Suprapubic skin (tissue), 4 donors: ENCODE measurements around the gene FNDC7. TPM values are rescaled to one million over a fixed set of nuclear protein-coding genes. Genes with fewer than 3 reads are reported as not detected.

Experiments
- DNase-seq, 2 donors: peaks; one replicate each; pipeline ENCODE4 v3.0.0-alpha.2; 2019; ENCODE audit warnings: low spot score in 2 of 2
- H3K27ac ChIP-seq: fragments of 200-600 bp; sonication (generic); one replicate; pipeline ENCODE4 v1.5.1; 2019
- H3K27me3 ChIP-seq: fragments of 200-600 bp; sonication (generic); one replicate; pipeline ENCODE4 v1.5.1; 2019
- H3K36me3 ChIP-seq: fragments of 200-600 bp; sonication (generic); one replicate; pipeline ENCODE4 v1.5.1; 2019
- H3K4me1 ChIP-seq: fragments of 200-600 bp; sonication (generic); one replicate; pipeline ENCODE4 v1.5.1; 2019
- H3K4me3 ChIP-seq: fragments of 200-600 bp; sonication (generic); one replicate; pipeline ENCODE4 v1.5.1; 2019; ENCODE audit warnings: mild to moderate bottlenecking
- H3K9me3 ChIP-seq: fragments of 200-600 bp; sonication (generic); one replicate; pipeline ENCODE4 v1.5.1; 2019
- CTCF ChIP-seq, 2 donors: fragments of 200-600 bp in 1 of 2; fragments of 450-650 bp in 1 of 2; sonication (generic) in 1 of 2; IDR thresholded peaks; one replicate each; pipeline ENCODE4 v1.5.1; 2016 to 2019; ENCODE audit warnings: antibody characterized with exemption in 2 of 2, mild to moderate bottlenecking in 1 of 2, moderate library complexity in 1 of 2
- EP300 ChIP-seq: sonication (generic); formaldehyde crosslinking; IDR thresholded peaks from one replicate; pipeline ENCODE4 v1.6.1; 2017; ENCODE audit warnings: antibody characterized with exemption
- POLR2A ChIP-seq, 2 donors: fragments of 450-650 bp; IDR thresholded peaks; one replicate each; pipeline ENCODE4 v1.6.1; 2017; ENCODE audit warnings: antibody characterized with exemption in 2 of 2, mild to moderate bottlenecking in 2 of 2, moderate library complexity in 2 of 2
- POLR2AphosphoS5 ChIP-seq, 3 donors: sonication (generic); formaldehyde crosslinking; IDR thresholded peaks; one replicate each; pipeline ENCODE4 v1.6.1; 2017; ENCODE audit warnings: antibody characterized with exemption in 3 of 3
- WGBS: methylation state at CpG from one replicate; pipeline ENCODE4 v1.1.5; 2018; 5-methylcytosine and 5-hydroxymethylcytosine counted together
- total RNA-seq, 4 donors: library from RNA; depleted of rRNA; stranded (reverse); fragments of >200 nt; gene quantifications; one replicate each; pipeline ENCODE4 v1.1.0, GENCODE V29; 2016

The FNDC7 gene
- total RNA-seq, 4 donors from 2014 or later, result 0.24 TPM; not detected in 3

GRCh38 chr1:108791790-108792189 is 79.1 kb downstream of the FNDC7 start:
- H3K36me3 ChIP-seq, result peaks cover 79% of the 10 kb centered on the region
- 86% methylated on average over 1 of the region's 1 CpG for WGBS

More at GRCh38 chr1:108791790-108792189, 79.1 kb downstream of the FNDC7 start:
- no peak overlapping the region for H3K27ac ChIP-seq
- DNase-seq, result no peak
- no peak for TF ChIP-seq POLR2AphosphoS5 (IDR thresholded peaks at IDR 0.05)
- TF ChIP-seq CTCF (IDR thresholded peaks at IDR 0.05), result no peak
- TF ChIP-seq POLR2A (IDR thresholded peaks at IDR 0.05), result no peak
- no peak for TF ChIP-seq EP300
- no peaks in the 10 kb centered on the region for H3K27me3 ChIP-seq
- H3K4me1 ChIP-seq, result no peaks in the 10 kb centered on the region
- H3K4me3 ChIP-seq, result no peak overlapping the region
- peaks cover 8% of the 10 kb centered on the region for H3K9me3 ChIP-seq

Other genes starting within 250 kb of the FNDC7 start
- 1 to 10 TPM; 5.8 to 6.8 (median 6.4) TPM for gene EEIG2, start 152.8 kb upstream of the FNDC7 start, total RNA-seq
- 1 to 10 TPM; 1.8 to 4.6 (median 2.4) TPM for gene HENMT1, start 51.8 kb upstream of the FNDC7 start, total RNA-seq
- 10 to 100 TPM; 17.5 to 58.4 (median 25.4) TPM for gene PRPF38B, start 20.6 kb upstream of the FNDC7 start, total RNA-seq
- gene STXBP3, start 33.8 kb downstream of the FNDC7 start, total RNA-seq, result 100 to 1,000 TPM in 1 of 4 donors, 10 to 100 TPM in 3; 48.8 to 137 (median 66.3) TPM
- gene AKNAD1, start 144.2 kb downstream of the FNDC7 start, total RNA-seq, result 1 to 10 TPM in 3 of 4 donors, not detected in 1; 2.2 to 6.5 (median 2.7) TPM
- gene GPSM2, start 164.1 kb downstream of the FNDC7 start, total RNA-seq, result 100 to 1,000 TPM in 3 of 4 donors, 10 to 100 TPM in 1; 97.4 to 174 (median 136) TPM